ENCODE measurements around the gene SRPX. TPM values are rescaled to one million over a fixed set of nuclear protein-coding genes. Genes with fewer than 3 reads are reported as not detected.

The SRPX gene
- total RNA-seq, 1 donor from 2014 or later = 85.9 TPM

- DNase-seq = no peak
These were observed 8.6 kb downstream of the SRPX start for GRCh38 chrX:38211891-38212635.

- DNase-seq = no peak
These were observed 14.1 kb downstream of the SRPX start for GRCh38 chrX:38206542-38206941.

GRCh38 chrX:38206036-38206435 lies 14.6 kb downstream of the SRPX start:
- DNase-seq = no peak

- no peak for DNase-seq
These were observed 15.6 kb downstream of the SRPX start for GRCh38 chrX:38205039-38205438.

- peak; percentile 39 for DNase-seq
These were observed 28.5 kb downstream of the SRPX start for GRCh38 chrX:38192007-38192810.

GRCh38 chrX:38189431-38190250 lies 31.0 kb downstream of the SRPX start:
- no peak for DNase-seq

GRCh38 chrX:38183596-38183995 lies 37.1 kb downstream of the SRPX start:
- DNase-seq = peak; percentile 39

- DNase-seq = no peak
These were observed 39.3 kb downstream of the SRPX start for GRCh38 chrX:38181357-38181756.

- no peak for DNase-seq
These were observed 42.3 kb downstream of the SRPX start for GRCh38 chrX:38178396-38178795.

- DNase-seq = peak; percentile 51
These were observed 45.5 kb downstream of the SRPX start for GRCh38 chrX:38175139-38175538.

- DNase-seq = no peak
These were observed 48.1 kb downstream of the SRPX start for GRCh38 chrX:38172596-38172995.

GRCh38 chrX:38170556-38170955 lies 50.1 kb downstream of the SRPX start:
- DNase-seq = peak; percentile 49

GRCh38 chrX:38166478-38167083 lies 54.1 kb downstream of the SRPX start:
- DNase-seq = peak; percentile 53

GRCh38 chrX:38165023-38165422 lies 55.6 kb downstream of the SRPX start:
- DNase-seq = no peak

- no peak for DNase-seq
These were observed 57.5 kb downstream of the SRPX start for GRCh38 chrX:38163193-38163592.

GRCh38 chrX:38156838-38157237 lies 63.8 kb downstream of the SRPX start:
- no peak for DNase-seq

GRCh38 chrX:38154818-38155217 lies 65.9 kb downstream of the SRPX start:
- no peak for DNase-seq

- DNase-seq = no peak
These were observed 66.3 kb downstream of the SRPX start for GRCh38 chrX:38154340-38154739.

GRCh38 chrX:38151441-38151840 lies 69.2 kb downstream of the SRPX start:
- no peak for DNase-seq

GRCh38 chrX:38150993-38151392 lies 69.7 kb downstream of the SRPX start:
- DNase-seq = no peak

GRCh38 chrX:38149016-38149415 lies 71.7 kb downstream of the SRPX start:
- no peak for DNase-seq

GRCh38 chrX:38142610-38143009 lies 78.1 kb downstream of the SRPX start:
- no peak for DNase-seq

Data from tongue (tissue), 2 donors.